NCI-H748 (cell line): ENCODE measurements around the gene PGAM2.
A peak's percentile ranks its signal among the peaks of the same experiment; 100 is the strongest.

Experiments used
- DNase-seq: peaks from one replicate; lab custom pipeline; 2025; ENCODE audit not compliant: unreplicated experiment; lab: John Stamatoyannopoulos, UW

PGAM2 gene

DNA sequence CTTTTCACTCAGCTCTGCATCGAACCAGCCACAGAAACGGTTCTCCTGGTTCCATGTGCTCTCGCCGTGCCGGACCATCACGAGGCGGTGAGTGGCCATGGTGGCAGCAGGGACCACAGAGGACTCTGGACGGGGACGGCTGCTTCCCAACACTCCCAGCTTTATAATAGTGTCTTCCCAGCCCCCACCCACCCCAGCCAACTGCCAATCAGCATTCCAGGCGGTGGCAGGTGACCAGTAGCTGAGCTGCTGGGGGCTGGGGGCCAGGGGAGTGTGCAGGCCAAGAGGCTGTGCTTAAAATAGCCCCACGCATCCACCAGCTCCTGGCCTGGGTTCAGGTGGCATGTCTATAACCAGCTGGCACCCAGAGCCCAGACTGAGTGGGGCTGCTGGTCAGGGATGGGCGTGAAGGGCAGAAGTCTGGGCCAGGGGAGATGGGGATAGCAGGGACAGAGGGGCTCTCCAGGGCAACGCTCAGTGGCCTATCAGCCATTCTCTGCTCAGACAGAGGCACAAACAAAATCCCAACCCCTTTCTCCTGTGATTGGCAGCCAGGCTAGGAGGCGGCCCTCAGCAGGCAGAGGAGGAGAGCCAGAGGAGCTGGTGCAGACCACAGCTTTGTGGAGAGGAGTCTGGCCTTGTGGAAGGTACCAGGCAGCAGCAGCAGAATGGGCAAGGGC lies at the start of gene PGAM2:
Gene PGAM2, minus strand, starts transcription at position 137 of the 680 bp plus-strand sequence. Its CDS starts 38 bp downstream, at position 99.
- DNase-seq = peak; percentile 77

GRCh38 chr7:44114586-44115310 lies 49.4 kb upstream of the PGAM2 start:
- no peak for DNase-seq

DNA sequence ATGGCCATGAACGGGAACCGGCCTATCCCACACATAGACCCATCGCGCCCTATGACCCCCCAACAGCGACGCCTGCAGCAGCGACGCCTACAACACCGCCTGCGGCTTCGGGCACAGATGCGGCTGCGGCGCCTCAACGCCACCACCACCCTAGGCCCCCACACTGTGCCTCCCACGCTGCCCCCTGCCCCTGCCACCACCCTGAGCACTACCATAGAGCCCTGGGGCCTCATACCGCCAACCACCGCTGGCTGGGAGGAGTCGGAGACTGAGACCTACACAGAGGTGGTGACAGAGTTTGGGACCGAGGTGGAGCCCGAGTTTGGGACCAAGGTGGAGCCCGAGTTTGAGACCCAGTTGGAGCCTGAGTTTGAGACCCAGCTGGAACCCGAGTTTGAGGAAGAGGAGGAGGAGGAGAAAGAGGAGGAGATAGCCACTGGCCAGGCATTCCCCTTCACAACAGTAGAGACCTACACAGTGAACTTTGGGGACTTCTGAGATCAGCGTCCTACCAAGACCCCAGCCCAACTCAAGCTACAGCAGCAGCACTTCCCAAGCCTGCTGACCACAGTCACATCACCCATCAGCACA lies 48.5 kb upstream of the PGAM2 start:
- no peak for DNase-seq

DNA sequence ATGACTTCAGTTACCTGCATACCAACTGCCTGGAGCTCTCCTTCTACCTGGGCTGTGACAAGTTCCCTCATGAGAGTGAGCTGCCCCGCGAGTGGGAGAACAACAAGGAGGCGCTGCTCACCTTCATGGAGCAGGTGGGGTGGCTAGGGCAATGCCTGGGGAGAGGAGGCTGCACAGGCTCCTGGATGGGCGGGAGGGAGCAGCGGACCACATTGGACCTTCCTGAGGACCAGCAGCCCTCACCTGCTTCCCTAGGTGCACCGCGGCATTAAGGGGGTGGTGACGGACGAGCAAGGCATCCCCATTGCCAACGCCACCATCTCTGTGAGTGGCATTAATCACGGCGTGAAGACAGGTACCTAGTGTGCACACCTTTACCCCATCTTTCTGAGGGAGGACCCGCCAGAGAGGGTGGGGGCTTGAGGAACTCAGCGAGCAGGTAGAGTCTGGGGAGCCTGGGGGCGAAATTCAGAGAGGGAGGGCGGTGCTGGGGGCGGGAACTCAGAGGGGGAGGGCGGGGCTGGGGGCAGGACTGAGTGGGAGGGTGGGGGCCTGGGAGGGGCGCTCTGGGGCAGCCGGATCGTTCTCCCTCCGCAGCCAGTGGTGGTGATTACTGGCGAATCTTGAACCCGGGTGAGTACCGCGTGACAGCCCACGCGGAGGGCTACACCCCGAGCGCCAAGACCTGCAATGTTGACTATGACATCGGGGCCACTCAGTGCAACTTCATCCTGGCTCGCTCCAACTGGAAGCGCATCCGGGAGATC lies 47.8 kb upstream of the PGAM2 start:
- peak; percentile 53 for DNase-seq

DNA sequence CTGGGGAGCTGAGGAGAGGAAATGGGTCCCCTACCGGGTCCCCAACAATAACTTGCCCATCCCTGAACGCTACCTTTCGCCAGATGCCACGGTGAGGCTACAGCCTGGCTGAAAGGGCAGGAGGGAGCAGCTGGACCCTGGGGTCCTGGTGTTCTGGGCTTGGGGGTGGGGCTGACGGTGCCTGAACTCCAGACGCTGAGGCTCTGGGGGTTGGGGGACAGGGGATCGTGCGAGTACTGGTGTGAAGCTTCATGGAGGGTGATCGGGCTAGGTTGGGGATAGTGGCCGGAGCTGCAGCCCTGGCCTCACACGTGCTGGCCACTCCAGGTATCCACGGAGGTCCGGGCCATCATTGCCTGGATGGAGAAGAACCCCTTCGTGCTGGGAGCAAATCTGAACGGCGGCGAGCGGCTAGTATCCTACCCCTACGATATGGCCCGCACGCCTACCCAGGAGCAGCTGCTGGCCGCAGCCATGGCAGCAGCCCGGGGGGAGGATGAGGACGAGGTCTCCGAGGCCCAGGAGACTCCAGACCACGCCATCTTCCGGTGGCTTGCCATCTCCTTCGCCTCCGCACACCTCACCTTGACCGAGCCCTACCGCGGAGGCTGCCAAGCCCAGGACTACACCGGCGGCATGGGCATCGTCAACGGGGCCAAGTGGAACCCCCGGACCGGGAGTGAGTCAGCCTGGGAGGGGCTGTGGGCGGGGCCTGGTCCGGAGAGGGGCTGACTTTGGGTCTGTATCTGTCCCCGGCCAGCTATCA lies 47.0 kb upstream of the PGAM2 start:
- DNase-seq = peak; percentile 58

DNA sequence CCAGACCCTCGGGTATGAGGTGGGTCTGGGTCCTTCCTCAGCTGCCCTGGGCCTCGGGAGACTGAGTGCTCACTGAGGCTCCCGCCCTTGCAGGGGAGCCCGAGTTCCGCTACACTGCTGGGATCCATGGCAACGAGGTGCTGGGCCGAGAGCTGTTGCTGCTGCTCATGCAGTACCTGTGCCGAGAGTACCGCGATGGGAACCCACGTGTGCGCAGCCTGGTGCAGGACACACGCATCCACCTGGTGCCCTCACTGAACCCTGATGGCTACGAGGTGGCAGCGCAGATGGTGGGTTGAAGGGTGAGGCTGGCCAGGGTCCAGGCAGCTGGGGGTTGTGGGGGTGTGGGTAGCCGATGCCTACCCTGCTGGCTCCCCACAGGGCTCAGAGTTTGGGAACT lies 46.4 kb upstream of the PGAM2 start:
- DNase-seq = peak; percentile 42

DNA sequence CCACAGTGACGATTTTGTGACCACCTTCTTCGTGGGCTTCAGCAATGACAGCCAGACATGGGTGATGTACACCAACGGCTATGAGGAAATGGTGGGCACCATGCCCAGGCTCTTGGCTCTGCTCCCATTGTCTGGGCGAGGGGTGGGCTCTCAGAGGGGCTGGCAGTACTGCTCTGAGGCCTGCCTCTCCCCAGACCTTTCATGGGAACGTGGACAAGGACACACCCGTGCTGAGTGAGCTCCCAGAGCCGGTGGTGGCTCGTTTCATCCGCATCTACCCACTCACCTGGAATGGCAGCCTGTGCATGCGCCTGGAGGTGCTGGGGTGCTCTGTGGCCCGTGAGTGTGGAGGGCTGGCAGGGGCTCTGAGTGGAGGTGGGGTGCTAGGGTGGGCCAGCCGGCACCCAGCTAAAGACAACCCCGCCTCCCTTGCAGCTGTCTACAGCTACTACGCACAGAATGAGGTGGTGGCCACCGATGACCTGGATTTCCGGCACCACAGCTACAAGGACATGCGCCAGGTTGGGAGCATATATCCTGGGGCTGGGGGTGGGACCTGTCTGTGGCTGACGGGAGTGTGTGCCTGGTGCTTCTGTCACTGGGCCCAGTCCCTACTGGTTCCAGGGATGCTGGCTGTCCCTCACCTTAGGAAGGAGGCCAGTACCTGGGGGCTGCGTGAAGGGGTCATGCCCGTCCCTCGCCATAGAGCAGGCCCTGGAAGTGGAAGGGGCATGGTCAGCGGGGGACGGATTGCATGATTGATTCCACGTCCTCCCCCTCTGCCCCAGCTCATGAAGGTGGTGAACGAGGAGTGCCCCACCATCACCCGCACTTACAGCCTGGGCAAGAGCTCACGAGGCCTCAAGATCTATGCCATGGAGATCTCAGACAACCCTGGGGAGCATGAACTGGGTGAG lies 45.6 kb upstream of the PGAM2 start:
- no peak for DNase-seq

DNA sequence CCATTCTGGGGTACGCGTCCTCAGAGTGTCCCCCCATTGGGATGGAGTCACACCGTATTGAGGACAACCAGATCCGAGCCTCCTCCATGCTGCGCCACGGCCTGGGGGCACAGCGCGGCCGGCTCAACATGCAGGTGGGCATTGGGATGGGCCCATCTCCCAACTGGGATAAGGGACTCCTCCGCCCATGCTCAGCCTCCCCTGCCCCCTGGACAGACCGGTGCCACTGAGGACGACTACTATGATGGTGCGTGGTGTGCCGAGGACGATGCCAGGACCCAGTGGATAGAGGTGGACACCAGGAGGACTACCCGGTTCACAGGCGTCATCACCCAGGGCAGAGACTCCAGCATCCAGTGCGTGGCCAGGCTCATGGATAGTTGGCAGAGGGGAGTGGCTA lies 44.6 kb upstream of the PGAM2 start:
- no peak for DNase-seq

GRCh38 chr7:44108768-44109750 lies 43.7 kb upstream of the PGAM2 start:
- no peak for DNase-seq

DNA sequence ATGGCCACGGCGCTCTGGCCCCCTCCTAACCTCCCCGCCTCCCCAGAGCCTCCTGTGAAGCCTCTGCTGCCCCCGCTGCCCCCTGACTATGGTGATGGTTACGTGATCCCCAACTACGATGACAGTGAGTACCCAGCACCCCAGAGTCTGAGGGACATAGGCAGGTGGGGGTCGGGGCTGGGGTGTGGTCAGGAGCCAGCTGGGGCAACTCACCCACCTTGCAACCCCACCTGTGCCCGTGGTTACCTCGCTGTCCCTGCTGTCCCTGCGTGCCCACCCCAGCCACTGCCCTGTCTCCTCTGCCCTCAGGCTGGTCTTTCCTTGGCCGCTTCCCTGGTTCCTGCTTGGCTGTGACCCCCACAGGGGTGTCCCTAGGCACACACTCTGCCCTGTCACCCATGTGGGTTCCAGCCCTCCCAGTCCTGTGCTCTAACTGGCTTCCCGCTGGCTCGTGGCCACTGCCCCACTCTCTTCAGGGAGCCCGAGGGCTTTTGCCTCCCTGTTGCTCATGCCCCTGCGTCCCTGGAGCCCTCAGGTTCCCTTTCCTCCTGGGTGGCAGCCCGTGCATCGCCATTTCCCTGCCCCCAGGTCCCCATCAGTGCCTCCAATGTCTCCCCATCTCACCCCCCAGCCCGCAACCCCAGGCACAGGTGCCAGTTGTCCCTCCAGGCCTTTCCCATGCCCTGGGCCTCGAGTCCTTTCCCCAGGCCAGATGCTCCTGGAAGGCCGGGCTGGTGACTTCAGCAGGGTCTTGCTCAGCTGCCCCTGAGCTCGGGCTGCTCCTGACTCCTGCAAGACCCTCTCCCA lies 42.8 kb upstream of the PGAM2 start:
- DNase-seq = no peak

- DNase-seq = no peak
Observed at GRCh38 chr7:44107116-44107960, 42.0 kb upstream of the PGAM2 start.

GRCh38 chr7:44106311-44107065 lies 41.1 kb upstream of the PGAM2 start:
- no peak for DNase-seq

GRCh38 chr7:44105832-44106231 lies 40.5 kb upstream of the PGAM2 start:
- no peak for DNase-seq

DNA sequence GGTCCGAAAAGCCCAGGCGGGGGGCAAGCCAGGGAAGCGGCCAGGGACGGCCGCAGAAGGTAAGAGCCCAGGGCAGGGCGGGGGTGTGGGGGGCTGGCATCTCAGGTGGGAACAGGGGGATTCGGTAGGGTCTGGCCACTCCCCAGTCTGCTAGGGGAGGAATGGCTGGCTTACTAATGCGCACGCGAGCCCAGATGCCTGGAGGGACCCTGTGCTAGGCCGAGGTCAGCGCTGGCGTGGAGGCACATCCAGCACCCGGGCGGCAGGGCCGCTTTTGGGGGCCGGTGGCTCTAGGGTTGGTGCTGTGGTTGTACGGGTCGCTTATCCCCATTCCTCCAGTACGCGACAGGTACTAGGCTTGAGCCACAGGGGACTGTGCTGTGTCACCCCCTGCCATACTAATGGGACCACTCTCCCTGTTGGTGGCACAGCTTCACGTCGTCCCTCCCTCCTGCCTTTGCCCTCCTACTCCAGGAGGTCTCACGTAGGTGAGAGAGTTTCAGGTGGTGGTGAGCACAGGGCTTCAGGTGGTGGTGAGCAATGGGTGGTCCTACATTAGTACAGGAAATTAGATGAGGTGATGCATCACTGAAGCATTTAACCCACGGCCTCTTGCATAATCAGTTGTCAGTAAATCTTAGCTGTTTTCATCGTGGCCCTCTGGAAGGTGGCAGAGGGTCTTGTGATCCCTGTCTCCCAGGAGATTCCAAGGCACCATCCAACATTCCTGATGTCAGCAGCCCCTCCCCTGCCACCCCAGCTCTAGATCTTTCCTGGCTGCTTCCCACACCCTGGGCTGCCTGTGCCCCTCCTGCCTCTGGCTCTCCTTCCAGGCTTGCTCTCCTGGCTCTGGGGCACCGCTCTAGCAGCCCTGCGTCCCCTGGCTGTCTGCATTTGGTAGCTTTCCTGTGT lies 39.7 kb upstream of the PGAM2 start:
- no peak for DNase-seq
